Cardiac muscle cell (in vitro differentiated cells and primary cell): ENCODE results near the gene AADACL3. TPM values are rescaled to one million over a fixed set of nuclear protein-coding genes. Genes with fewer than 3 reads are reported as not detected.

Source experiments
- DNase-seq, 2 donors: peaks; one replicate each; pipeline versions ENCODE4 v3.0.0 to v3.0.0-alpha.2; 2010 to 2017; ENCODE audit warnings: low read depth in 1 of 2, low spot score in 1 of 2
- H3K27ac ChIP-seq: fragments of 200-600 bp; sonication (generic); 2 replicates; pipeline ENCODE4 v1.5.1; 2016
- H3K27me3 ChIP-seq: fragments of 200-600 bp; sonication (generic); 2 replicates; pipeline ENCODE4 v1.6.0; 2016; ENCODE audit warnings: control low read depth
- H3K36me3 ChIP-seq: fragments of 200-600 bp; sonication (generic); 2 replicates; pipeline ENCODE4 v1.5.1; 2016; ENCODE audit warnings: control low read depth
- H3K4me1 ChIP-seq: fragments of 200-600 bp; sonication (generic); 2 replicates; pipeline ENCODE4 v1.8.1; 2017; ENCODE audit warnings: low read depth, mild to moderate bottlenecking, mixed run types
- H3K4me3 ChIP-seq: fragments of 200-600 bp; sonication (generic); 2 replicates; pipeline ENCODE4 v1.5.1; 2016; ENCODE audit warnings: mild to moderate bottlenecking
- H3K9me3 ChIP-seq: fragments of 200-600 bp; sonication (generic); 2 replicates; pipeline ENCODE4 v1.5.1; 2017; ENCODE audit warnings: low read depth, mild to moderate bottlenecking, control low read depth
- polyA plus RNA-seq: library from polyadenylated mRNA; unstranded; fragments of >200 nt; fragmentation: Nextera tagmentation; extraction: Ambion mirVana; gene quantifications from 2 replicates; pipeline ENCODE4 v1.2.1, GENCODE V29; 2016
- total RNA-seq: library from RNA; depleted of rRNA; stranded (reverse); fragments of >200 nt; gene quantifications from 2 replicates; pipeline ENCODE4 v1.2.3, GENCODE V29; 2016
- TF ChIP-seq, protein P1 (sequence below): IDR thresholded peaks from 2 replicates; pipeline ENCODE4 v1.5.1; 2012; ENCODE audit warnings: low read depth, mild to moderate bottlenecking, low read length

The AADACL3 gene
- total and polyA plus RNA-seq, 2 experiments from 2014 or later = not detected

GRCh38 chr1:12734651-12735050, 18.7 kb downstream of the AADACL3 start:
- Histone ChIP-seq H3K27me3 (no peaks in the 10 kb centered on the region), H3K9me3 (no peaks in the 10 kb centered on the region), H3K4me1 (no peaks in the 10 kb centered on the region), H3K27ac (no peak overlapping the region), H3K4me3 (no peak overlapping the region), H3K36me3 (no peaks in the 10 kb centered on the region)
- TF ChIP-seq, protein P1, sequence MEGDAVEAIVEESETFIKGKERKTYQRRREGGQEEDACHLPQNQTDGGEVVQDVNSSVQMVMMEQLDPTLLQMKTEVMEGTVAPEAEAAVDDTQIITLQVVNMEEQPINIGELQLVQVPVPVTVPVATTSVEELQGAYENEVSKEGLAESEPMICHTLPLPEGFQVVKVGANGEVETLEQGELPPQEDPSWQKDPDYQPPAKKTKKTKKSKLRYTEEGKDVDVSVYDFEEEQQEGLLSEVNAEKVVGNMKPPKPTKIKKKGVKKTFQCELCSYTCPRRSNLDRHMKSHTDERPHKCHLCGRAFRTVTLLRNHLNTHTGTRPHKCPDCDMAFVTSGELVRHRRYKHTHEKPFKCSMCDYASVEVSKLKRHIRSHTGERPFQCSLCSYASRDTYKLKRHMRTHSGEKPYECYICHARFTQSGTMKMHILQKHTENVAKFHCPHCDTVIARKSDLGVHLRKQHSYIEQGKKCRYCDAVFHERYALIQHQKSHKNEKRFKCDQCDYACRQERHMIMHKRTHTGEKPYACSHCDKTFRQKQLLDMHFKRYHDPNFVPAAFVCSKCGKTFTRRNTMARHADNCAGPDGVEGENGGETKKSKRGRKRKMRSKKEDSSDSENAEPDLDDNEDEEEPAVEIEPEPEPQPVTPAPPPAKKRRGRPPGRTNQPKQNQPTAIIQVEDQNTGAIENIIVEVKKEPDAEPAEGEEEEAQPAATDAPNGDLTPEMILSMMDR = no peak
- DNase-seq = no peak

GRCh38 chr1:12738934-12739333, 23.0 kb downstream of the AADACL3 start:
- DNase-seq = no peak
- TF ChIP-seq, protein P1 = no peak
- H3K27ac ChIP-seq = no peak overlapping the region
- H3K27me3 ChIP-seq = no peaks in the 10 kb centered on the region
- H3K9me3 ChIP-seq = no peaks in the 10 kb centered on the region
- no peak overlapping the region for H3K4me3 ChIP-seq
- no peaks in the 10 kb centered on the region for H3K4me1 ChIP-seq
- H3K36me3 ChIP-seq = no peaks in the 10 kb centered on the region

GRCh38 chr1:12739613-12740012, 23.7 kb downstream of the AADACL3 start:
- Histone ChIP-seq H3K27ac (no peak overlapping the region), H3K36me3 (no peaks in the 10 kb centered on the region), H3K9me3 (no peaks in the 10 kb centered on the region), H3K4me1 (no peaks in the 10 kb centered on the region), H3K4me3 (no peak overlapping the region), H3K27me3 (no peaks in the 10 kb centered on the region)
- no peak for DNase-seq
- TF ChIP-seq, protein P1 = no peak

GRCh38 chr1:12741946-12742345, 26.0 kb downstream of the AADACL3 start:
- no peaks in the 10 kb centered on the region for H3K27me3 ChIP-seq
- no peaks in the 10 kb centered on the region for H3K4me1 ChIP-seq
- H3K9me3 ChIP-seq = no peaks in the 10 kb centered on the region
- DNase-seq = no peak
- H3K27ac ChIP-seq = no peak overlapping the region
- no peaks in the 10 kb centered on the region for H3K36me3 ChIP-seq
- TF ChIP-seq, protein P1 = no peak
- no peak overlapping the region for H3K4me3 ChIP-seq

DNA sequence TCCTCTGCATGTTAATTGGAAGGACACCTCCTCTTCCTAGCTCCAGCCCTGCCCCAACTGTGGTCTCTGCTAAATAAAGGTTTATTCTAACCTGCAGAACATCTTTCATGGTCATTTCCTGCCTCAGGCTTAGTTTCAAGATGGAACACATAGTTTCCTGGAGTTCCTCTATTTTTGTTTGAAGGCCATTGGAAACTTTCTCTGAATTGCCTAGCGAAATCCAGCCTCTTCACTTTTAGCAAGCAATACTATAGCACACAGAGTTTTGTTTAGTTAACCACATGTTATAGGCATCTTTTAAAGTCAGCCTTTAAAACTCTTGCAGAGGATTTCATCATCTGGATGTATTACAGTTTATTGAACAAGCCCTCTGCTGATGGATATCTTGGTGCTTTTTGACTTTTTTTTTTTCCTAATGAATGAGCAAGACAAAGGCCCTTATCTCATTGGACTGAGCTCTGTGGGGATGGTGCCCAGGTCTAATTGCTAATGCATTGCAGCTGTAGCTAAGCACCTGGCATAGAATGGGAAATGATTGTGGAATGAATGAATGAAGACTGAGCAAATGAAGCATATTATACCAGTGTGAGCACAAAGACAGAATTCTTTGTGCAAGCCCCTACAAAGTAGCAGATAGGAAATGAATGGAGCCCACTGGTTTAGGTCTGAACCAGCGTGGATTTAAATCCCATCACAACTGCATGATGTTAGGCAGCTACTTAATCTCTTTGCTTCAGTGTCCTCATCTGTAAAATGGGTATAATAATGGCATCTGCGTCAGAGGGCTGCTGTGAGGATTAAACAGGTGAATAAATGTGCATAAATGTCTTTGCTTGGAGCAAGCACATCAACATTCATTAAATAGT, 29.4 kb downstream of the AADACL3 start:
- no peaks in the 10 kb centered on the region for H3K36me3 ChIP-seq
- TF ChIP-seq, protein P1 = no peak
- H3K27me3 ChIP-seq = no peaks in the 10 kb centered on the region
- H3K4me1 ChIP-seq = no peaks in the 10 kb centered on the region
- DNase-seq = peak in 1 of 2 donors; percentile 3
- no peak overlapping the region for H3K4me3 ChIP-seq
- H3K27ac ChIP-seq = no peak overlapping the region
- no peaks in the 10 kb centered on the region for H3K9me3 ChIP-seq
